GM19193 (cell line): Measurements from ENCODE around the gene RTN4RL1.

Experiments
- POLR2A ChIP-seq: IDR thresholded peaks from 4 replicates; pipeline ENCODE4 v1.6.1; 2011; ENCODE audit not compliant: insufficient read depth, insufficient read length; ENCODE audit errors: extremely low read depth

RTN4RL1 gene, protein sequence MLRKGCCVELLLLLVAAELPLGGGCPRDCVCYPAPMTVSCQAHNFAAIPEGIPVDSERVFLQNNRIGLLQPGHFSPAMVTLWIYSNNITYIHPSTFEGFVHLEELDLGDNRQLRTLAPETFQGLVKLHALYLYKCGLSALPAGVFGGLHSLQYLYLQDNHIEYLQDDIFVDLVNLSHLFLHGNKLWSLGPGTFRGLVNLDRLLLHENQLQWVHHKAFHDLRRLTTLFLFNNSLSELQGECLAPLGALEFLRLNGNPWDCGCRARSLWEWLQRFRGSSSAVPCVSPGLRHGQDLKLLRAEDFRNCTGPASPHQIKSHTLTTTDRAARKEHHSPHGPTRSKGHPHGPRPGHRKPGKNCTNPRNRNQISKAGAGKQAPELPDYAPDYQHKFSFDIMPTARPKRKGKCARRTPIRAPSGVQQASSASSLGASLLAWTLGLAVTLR

DNA sequence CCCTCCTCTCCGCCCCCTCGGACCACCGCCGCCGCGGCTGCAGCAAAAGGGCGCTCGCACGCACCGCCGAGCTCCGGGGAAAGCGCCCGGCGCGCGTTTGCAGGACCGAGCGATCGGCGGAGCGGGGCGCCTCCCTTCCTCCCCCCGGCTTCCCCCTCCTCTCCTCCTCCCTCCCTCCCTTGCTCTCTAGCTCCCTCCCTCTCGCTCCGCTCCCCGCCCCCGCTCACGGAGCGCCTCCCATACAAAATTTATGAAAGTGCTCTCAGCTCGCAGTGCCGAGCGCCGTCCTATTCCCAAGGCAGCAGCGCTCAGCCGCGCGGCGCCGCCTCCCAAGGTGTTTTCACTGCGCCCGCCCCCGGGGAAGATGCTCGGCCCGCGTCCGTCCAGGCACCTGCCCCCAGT, at the start of gene RTN4RL1:
RTN4RL1 (minus strand) TSS at position 115 of the 402 bp plus-strand sequence. CDS start 469 bp downstream, outside the sequence.
- no peak for TF ChIP-seq POLR2A

DNA sequence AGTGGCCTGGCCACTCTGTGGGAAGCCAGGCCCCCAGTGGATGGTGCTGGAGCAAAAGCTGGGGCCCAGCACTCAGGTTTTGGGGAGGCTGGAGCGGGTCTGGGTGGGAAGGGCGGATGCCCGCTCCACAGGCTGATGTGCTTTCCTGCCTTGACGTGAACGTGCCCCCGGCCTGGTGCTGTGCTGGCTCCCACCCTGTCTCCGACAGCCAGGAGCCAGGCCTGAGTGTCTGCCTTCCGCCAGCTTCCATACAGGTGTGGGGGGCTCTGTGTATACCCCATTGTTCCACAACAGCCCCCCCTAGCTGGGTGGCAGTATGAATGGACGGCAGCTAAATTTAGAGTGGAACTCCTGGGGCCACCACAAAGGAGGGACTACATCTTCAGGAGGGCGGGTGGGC, 49.8 kb upstream of the RTN4RL1 start:
- TF ChIP-seq POLR2A: no peak

DNA sequence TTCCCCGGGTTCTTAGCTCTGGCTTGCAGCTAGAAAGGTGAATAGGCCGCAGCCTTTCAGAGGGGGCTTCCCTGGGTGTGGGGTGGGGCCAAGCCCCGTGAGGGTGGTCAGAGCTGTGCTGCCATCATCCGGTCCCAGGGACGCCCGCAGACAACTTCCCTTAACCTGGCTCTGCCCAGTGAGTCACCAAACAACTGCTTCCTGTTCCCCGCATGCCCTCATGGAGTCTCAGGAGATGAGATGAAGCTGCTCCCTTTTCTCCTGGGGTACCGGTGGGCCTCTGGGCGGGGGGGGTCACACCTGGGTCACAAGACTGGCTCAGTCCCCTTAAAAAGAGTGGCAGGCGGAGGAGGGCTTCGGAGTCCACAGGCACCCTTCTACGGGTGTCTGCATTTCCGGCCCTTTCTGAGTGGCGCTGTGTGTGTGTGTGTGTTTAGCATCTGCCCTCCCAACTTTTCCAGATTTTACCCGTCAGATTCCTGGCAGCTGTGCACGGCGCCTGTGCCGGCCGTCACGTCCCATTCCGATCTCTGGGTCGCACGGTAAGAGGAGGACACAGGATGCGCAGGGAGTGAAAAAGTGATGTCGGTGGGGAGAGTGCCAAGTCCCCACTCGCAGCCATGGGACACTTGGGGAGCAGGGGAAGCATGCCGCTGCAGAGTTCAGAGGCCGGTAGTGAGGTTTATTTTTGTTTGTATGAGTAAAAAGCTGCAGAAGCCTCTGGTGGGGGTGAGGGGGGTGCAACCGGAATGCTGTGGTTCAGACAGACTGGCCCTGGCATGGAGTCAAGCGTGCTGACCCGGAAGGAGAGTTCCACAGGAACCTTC, 46.5 kb upstream of the RTN4RL1 start:
- no peak for TF ChIP-seq POLR2A

DNA sequence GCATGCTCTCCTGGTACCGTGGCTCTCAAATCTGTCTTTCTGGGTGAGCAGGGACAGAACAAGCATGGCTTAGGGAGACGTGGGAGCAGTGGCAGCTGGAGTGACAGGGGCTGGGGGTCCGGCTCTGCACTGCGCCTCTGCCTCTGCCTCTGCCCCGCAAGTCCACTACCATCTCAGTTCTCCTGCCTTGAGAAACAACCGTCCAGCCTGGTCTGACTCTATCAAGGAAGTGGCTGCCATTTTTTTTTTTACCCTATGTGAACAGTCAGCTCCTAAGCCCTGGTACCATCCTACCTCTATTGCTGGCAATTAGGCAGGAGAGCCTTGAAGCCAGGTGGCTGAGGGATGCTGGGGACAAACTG, 45.9 kb upstream of the RTN4RL1 start:
- TF ChIP-seq POLR2A: no peak

DNA sequence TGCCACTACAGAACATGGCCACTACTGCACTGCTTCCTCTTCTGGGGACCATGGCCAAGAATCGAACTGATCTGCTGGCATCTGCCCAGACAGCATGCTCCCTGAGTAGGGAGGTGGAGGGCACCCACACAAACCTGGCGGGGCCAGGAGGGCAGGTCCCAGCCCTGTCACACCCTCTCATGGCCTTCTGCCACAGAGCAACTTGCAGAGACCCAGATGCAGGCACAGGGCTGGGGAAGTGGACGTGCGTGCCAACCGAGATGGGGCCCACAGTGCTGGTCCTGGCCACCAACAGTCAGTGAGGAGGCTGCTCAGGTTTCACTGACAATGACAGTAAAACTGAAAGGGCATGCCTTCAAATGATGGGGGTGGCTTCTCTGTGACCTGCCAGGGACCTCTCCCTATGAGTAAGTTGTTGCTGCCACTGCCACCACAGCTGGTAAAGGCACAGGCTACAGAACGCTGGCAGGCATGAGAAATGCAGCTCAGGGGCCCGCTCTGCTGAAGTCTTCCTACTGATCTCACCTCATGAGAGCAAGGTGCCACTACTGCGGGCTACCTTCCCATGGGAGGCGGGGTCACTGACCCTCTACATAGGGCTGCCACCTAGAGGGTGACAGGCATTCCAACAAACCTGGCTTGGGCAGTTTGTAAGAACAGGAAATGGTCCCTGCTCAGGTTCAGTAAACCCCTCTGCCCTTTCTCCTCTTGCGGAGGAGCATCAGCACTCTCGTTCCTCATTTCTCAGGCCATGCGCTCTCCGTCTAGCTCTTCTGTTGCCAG, 45.3 kb upstream of the RTN4RL1 start:
- TF ChIP-seq POLR2A: peak; percentile 54

DNA sequence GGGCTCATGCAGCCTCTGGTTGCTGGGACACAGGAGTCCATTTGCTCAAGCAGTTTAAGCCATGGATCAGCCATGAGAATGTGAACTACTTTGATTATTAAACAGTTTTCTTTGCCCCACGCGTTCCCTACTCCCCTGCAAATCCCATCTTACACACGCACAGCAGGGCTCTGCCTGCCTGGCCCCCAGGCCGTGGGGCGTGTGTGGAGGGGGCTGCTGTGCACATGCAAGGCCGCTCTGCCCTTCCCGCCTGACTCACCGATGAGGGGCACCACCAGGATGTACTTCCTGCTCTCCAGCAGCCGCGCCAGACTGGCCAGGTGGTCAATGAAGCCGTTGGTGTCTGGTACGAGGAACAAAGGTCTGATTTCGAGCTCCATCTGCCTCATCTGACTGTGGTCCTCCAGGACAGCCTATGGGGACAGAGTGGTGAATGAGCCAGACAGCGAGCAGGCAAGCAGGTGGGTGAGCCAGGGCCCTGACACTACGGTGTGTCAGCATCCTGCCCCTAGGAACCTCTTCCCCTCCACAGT, 43.5 kb upstream of the RTN4RL1 start:
- TF ChIP-seq POLR2A: no peak

DNA sequence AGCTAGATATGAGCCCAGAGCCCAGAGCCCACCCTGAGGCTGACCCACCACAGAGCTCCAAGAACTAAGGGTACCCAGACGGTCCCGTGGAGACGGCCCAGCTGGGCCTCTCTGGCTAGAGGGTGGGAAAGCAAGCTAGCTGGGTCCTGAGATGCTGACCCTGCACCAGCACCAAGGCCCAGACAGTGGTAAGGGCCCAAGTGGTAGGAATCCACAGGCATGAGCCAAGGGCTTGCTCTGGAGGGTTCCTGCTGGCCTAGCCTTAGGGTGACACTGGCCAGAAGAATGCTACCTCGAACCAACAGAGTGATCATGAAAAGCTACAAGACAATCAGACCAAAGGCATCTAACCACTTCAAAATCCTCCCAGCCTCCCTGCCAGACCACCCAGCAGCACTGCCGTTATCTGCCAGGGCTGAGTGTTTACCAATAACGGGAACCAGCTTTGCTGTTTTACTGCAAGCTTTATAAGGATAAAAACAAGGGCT, 42.9 kb upstream of the RTN4RL1 start:
- no peak for TF ChIP-seq POLR2A

DNA sequence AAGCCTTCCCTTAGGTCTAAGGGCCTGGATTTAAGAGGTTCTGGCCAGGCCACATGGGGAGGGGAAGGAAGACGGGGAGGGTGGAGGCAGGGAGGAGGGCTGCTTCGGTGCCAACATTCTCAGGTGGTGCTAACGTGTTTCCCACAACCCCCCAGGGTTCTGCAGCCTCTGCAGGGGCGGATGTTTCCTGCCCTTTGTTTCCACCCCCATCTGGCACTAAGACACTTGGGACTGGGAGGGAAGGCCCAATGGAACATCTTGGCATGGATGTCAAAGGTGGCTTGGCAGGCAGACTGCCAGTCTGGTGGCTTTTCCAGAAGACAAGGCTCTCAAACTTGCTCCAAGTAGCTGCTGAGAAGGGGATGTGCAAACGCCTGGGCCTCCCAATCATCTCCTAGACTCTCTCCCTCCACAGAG, 42.5 kb upstream of the RTN4RL1 start:
- TF ChIP-seq POLR2A: no peak

DNA sequence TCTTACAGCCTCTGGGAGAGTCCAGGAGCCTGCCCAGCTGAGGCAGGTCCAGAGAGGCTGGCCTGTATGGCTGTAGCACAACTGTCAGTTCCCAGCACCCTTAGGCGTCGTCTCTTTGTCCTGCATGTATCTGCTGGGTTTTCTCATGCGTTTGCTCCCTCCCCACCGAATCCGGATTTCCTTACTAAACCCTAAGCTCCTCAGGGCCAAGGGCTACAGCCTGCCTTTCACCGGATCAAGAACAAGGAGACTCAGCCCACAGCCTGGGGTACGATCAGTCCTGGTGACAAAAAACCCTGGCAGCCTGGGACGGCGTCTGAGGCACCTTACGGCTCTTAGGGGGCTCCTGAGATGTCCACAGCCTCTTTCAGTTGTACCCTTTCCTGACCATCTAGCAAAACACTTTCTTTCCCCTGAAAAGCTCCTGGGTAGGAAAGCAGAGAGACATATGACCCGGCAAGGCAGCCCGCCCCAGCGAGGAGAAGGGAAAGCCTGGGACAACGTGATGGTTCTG, 42.0 kb upstream of the RTN4RL1 start:
- no peak for TF ChIP-seq POLR2A

DNA sequence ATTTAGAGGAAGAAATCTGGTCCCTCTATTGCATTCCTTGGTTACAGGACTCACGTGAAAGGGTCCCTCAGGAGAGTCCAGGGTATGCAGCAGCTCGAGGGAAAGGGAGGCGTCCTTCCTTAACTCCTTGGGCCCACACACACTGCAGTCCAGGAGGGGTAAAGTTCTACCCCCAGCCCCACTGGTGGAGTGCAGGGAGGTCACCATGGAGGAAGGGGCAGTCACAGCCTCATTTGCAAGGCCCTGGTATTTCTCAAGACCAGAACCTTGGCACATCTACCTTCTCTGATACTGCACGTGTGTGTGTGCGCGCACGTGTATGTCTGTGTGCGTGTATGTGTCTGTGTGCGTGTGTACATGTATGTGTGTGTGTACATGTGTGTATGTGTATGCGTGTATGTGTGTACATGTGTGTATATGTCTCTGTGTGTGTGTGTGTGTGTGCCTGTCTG, 40.8 kb upstream of the RTN4RL1 start:
- TF ChIP-seq POLR2A: no peak

DNA sequence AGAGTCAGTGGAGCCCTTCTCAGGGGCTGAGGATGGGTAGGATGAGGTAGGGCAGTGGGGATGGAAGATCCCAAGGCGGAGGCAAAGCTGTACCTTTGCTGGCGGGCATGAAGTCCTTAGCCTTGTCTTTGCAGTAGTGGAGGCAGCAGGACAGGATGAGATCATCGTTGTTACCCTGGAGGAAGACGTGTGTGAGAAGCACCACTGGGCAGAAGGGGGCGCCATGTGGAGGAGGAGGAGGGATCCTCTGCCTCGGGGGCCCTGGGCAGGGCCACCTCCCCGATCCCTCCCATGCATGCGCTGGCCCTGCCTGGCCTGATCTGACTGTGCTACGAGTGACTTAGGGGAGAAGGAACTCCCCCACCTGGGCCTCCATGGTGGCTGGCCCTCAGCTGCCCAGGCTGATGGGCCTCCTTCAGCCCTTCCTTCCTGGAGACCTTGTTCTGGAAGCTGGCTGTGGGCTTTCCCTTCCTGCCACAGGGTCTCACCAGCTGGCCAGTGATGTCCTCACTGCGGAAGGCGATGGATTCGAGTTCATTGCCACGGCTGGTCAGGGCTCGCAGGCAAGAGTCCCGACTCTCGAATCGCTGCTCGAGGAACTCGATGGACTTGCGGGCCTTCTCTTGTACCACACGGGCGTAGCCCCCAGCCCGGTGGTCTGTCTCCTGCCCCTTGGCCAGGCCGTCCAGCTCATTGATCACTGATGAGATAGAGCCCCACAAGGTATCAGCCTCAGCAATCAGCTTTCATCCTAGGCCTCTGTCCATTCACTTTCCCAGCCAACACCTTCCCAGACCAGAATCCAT, 40.0 kb upstream of the RTN4RL1 start:
- TF ChIP-seq POLR2A: no peak

DNA sequence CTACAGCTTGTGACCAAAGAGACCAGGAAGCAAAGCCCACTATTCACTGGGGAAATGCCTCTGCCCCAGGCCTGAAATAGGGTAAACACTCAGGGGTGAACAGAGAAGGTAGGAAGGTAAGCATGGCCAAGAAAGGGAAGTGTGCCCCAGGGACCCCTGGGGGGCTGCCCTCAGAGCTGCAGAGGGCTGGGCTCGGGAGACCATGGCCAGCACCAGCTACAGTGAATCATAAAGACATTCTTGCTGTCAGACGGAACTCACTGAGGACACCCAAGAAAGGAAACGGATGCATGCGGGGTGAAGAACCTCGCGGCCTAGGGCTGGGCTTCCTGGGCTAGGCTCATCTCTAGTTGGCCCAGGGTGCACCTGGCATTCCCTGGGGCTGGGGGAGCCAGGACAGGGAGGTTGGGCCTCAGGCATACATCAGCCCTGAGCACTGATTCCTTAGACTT, 39.4 kb upstream of the RTN4RL1 start:
- TF ChIP-seq POLR2A: peak; percentile 41

DNA sequence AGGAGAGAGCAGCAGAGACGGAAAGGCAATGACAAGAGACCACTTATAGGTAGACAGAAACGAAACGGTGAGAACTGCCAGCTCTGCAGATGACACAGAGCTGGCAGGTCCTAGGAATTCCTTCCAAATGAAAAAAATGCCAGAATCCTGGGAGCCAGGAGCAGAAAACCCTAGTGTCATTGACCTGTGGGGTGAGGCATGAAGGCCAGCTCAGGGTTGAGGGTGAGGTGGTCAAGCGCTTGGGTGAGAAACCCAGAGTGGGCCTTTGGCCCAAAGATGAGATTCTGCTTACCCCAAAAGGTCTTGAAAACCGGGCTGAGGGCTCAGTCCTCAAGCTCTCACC, 39.0 kb upstream of the RTN4RL1 start:
- no peak for TF ChIP-seq POLR2A
